ENCODE data around the gene EDAR.

Gene EDAR

DNA sequence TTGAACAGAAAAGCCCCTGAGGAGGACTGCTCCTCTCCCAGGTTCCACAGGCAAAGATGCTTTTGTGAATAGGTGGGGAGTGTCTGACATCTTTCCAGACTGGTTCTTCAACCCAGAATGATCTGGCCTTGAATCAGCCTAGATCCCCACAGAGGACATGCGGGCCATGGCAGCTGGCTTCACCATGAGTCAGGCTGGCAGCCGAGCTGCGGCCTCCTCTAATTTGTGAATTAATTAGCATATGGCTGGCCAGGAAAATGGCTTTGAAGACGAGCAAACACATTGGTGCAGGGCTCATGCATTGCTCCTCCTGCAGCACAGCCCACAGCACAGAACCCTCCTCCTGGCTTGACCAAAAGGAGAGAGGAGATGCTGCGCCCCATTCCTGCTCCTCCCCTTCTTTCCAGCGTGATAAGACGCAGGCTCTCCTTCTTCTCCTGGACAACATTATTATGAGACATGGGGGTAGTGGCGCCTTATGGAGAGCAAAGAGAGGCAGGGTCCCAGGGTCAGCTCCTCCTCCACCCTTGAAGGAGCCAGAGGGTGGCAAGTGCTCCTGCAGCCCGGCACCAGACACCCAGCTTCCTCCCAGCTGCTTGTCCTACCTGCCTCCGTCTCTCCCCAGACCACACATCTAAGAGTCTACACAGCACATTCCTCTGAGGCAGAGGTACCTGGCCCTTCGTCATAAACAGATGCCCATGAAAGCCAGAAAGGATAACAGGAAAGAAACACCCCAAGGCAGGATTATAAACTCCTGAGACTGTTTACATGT, 66.7 kb downstream of the EDAR start:
- TF ChIP-seq TCF12 (IDR thresholded peaks at IDR 0.05; ENCODE audit: low read depth) (no peak), NFIC (IDR thresholded peaks at IDR 0.05) (no peak), FOXM1 (IDR thresholded peaks at IDR 0.05; ENCODE audit: borderline replicate concordance, low read depth) (no peak), CEBPB (IDR thresholded peaks at IDR 0.05) (no peak), YY1 (IDR thresholded peaks at IDR 0.05; ENCODE audit: low read depth) (no peak), TAF1 (IDR thresholded peaks at IDR 0.05; ENCODE audit: low read depth) (no peak), EGR1 (IDR thresholded peaks at IDR 0.05) (no peak), EP300 (IDR thresholded peaks at IDR 0.05; ENCODE audit: borderline replicate concordance) (no peak), CREB1 (IDR thresholded peaks at IDR 0.05; ENCODE audit: low read depth) (no peak), RAD21 (IDR thresholded peaks at IDR 0.05; ENCODE audit: low read depth) (no peak), TEAD4 (IDR thresholded peaks at IDR 0.05) (no peak)
- TF ChIP-seq, protein P1, sequence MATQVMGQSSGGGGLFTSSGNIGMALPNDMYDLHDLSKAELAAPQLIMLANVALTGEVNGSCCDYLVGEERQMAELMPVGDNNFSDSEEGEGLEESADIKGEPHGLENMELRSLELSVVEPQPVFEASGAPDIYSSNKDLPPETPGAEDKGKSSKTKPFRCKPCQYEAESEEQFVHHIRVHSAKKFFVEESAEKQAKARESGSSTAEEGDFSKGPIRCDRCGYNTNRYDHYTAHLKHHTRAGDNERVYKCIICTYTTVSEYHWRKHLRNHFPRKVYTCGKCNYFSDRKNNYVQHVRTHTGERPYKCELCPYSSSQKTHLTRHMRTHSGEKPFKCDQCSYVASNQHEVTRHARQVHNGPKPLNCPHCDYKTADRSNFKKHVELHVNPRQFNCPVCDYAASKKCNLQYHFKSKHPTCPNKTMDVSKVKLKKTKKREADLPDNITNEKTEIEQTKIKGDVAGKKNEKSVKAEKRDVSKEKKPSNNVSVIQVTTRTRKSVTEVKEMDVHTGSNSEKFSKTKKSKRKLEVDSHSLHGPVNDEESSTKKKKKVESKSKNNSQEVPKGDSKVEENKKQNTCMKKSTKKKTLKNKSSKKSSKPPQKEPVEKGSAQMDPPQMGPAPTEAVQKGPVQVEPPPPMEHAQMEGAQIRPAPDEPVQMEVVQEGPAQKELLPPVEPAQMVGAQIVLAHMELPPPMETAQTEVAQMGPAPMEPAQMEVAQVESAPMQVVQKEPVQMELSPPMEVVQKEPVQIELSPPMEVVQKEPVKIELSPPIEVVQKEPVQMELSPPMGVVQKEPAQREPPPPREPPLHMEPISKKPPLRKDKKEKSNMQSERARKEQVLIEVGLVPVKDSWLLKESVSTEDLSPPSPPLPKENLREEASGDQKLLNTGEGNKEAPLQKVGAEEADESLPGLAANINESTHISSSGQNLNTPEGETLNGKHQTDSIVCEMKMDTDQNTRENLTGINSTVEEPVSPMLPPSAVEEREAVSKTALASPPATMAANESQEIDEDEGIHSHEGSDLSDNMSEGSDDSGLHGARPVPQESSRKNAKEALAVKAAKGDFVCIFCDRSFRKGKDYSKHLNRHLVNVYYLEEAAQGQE (IDR thresholded peaks at IDR 0.05; ENCODE audit: low read depth): no peak
- TF ChIP-seq, protein P2, sequence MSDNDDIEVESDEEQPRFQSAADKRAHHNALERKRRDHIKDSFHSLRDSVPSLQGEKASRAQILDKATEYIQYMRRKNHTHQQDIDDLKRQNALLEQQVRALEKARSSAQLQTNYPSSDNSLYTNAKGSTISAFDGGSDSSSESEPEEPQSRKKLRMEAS (IDR thresholded peaks at IDR 0.05): no peak

DNA sequence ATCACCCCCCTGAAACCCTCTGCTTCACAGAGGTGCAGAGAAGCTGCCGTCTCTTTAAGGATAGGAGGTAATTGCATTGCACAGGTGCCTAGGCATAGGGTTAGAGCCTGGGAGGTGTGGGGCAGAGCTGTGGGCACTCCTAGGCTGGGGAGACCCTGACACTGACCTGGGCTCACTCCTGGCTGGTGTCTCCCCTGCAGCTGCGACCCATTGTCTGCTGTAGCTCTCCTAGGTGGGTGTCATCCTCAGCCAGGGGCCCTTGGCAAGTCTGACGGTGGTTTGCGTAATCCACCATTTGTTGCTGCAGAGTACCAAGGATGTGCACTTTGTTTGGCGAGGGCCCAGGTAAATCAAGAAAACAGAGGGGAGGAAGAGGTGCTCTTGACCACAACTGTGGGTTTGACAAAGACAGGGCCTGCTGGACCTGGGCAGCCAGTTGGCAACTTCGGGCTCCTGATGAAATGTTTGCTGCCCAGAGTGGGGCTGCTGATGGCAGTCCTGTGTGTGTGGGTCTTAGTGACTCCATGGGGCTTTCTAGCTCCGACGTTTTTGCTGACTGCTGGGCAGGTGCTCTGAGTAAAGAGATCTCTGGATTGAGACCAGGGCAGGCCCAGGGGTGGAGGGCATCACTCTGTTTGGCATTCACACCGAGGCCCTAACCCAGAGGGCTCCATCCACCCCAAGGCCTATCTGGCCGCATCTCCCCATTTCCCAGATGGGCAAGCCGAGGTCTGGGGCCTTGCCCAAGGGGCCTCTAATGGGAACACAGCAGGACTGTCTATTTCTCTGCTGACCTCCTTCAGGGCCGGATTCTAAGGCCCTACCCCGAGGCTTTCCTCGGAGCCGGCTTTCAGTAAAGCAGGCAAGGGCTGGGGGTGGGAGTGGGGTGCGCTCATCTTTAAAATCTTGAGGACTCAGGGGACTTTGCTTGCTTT, 67.7 kb downstream of the EDAR start:
- no peak for TF ChIP-seq RAD21 (IDR thresholded peaks at IDR 0.05; ENCODE audit: low read depth)
- TF ChIP-seq TCF12 (IDR thresholded peaks at IDR 0.05; ENCODE audit: low read depth): no peak
- no peak for TF ChIP-seq EP300 (IDR thresholded peaks at IDR 0.05; ENCODE audit: borderline replicate concordance)
- TF ChIP-seq FOXM1 (IDR thresholded peaks at IDR 0.05; ENCODE audit: borderline replicate concordance, low read depth): no peak
- no peak for TF ChIP-seq NFIC (IDR thresholded peaks at IDR 0.05)
- TF ChIP-seq CREB1 (IDR thresholded peaks at IDR 0.05; ENCODE audit: low read depth): no peak
- TF ChIP-seq, protein P3, sequence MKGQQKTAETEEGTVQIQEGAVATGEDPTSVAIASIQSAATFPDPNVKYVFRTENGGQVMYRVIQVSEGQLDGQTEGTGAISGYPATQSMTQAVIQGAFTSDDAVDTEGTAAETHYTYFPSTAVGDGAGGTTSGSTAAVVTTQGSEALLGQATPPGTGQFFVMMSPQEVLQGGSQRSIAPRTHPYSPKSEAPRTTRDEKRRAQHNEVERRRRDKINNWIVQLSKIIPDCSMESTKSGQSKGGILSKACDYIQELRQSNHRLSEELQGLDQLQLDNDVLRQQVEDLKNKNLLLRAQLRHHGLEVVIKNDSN (IDR thresholded peaks at IDR 0.05): no peak
- TF ChIP-seq CEBPB (IDR thresholded peaks at IDR 0.05): no peak
- TF ChIP-seq ZBTB7A (IDR thresholded peaks at IDR 0.05; ENCODE audit: low read depth): no peak

DNA sequence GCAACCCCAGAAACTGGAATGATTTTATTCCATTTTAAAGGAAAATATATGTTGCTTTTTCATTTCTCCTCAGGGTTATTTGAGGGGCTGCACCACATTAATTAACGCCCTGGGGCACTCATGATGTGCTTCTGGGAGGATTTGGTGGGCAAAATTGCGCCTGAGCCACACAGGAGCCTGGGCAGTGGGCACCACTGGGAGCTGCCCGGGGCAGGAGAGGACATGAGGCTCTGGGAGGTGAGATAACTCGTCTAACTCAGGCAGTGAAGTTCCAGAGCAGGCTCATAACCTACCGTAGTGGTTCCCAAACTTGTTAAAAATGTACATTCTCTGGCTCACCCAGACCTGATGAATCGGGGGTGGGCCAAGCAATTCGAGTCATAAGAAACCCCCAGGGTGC, 68.3 kb downstream of the EDAR start:
- TF ChIP-seq, protein P1 (IDR thresholded peaks at IDR 0.05; ENCODE audit: low read depth): no peak
- TF ChIP-seq NFIC (IDR thresholded peaks at IDR 0.05) (no peak), TEAD4 (IDR thresholded peaks at IDR 0.05) (no peak), TAF1 (IDR thresholded peaks at IDR 0.05; ENCODE audit: low read depth) (no peak), EGR1 (IDR thresholded peaks at IDR 0.05) (no peak), ZBTB7A (IDR thresholded peaks at IDR 0.05; ENCODE audit: low read depth) (no peak), YY1 (IDR thresholded peaks at IDR 0.05; ENCODE audit: low read depth) (no peak), CREB1 (IDR thresholded peaks at IDR 0.05; ENCODE audit: low read depth) (no peak), CEBPB (IDR thresholded peaks at IDR 0.05) (no peak), FOXM1 (IDR thresholded peaks at IDR 0.05; ENCODE audit: borderline replicate concordance, low read depth) (no peak), EP300 (IDR thresholded peaks at IDR 0.05; ENCODE audit: borderline replicate concordance) (no peak), TCF12 (IDR thresholded peaks at IDR 0.05; ENCODE audit: low read depth) (no peak), RAD21 (IDR thresholded peaks at IDR 0.05; ENCODE audit: low read depth) (no peak)
- TF ChIP-seq, protein P3 (IDR thresholded peaks at IDR 0.05): no peak
- TF ChIP-seq, protein P2 (IDR thresholded peaks at IDR 0.05): no peak

DNA sequence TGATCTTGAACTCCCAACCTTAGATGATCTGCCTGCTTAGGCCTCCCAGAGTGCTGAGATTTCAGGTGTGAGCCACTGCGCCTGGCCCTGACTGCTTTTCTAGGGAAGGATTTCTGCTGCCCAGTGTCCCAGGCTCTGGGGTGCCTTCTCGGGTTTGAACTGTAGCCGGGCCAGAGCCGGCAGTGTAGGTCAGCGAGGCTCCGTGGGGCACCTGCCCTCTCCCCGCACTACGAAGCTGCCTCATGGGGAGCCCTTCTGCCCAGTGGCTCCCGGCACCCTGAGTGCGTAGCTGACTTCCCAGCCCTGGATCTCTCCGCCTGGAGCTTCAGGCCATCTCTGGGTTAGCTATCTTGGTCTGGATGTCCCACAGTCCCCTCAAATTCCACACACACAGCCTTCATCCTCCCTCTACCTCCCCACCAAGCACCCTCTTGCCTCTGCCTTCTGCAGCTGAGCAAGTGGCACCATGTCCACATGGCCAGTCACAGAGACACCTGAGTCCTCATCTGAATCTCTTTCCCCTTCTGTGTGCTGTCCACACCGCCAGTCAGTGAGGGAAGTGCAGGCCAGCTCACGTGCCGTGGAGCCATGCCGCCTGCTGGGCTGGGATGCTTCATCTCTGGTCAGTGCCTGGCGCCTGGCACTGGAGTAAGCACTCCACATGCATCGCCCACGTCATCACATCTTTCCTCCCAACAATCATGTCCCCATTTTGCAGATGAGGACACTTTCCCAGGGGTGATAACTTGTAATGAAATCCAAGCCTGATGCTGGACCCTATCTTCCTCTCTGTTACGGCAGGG, 69.2 kb downstream of the EDAR start:
- TF ChIP-seq EP300 (IDR thresholded peaks at IDR 0.05; ENCODE audit: borderline replicate concordance) (no peak), RAD21 (IDR thresholded peaks at IDR 0.05; ENCODE audit: low read depth) (no peak), CEBPB (IDR thresholded peaks at IDR 0.05) (no peak), FOXM1 (IDR thresholded peaks at IDR 0.05; ENCODE audit: borderline replicate concordance, low read depth) (no peak), ZBTB7A (IDR thresholded peaks at IDR 0.05; ENCODE audit: low read depth) (no peak), TEAD4 (IDR thresholded peaks at IDR 0.05) (no peak), NFIC (IDR thresholded peaks at IDR 0.05) (no peak), CREB1 (IDR thresholded peaks at IDR 0.05; ENCODE audit: low read depth) (no peak), EGR1 (IDR thresholded peaks at IDR 0.05) (no peak), TAF1 (IDR thresholded peaks at IDR 0.05; ENCODE audit: low read depth) (no peak), TCF12 (IDR thresholded peaks at IDR 0.05; ENCODE audit: low read depth) (no peak)
- TF ChIP-seq, protein P1 (IDR thresholded peaks at IDR 0.05; ENCODE audit: low read depth): no peak
- TF ChIP-seq, protein P2 (IDR thresholded peaks at IDR 0.05): no peak
- TF ChIP-seq, protein P3 (IDR thresholded peaks at IDR 0.05): no peak

All from Ishikawa (cell line).